K562 (cell line): ENCODE data around the gene IRGQ. TPM values are rescaled to one million over a fixed set of nuclear protein-coding genes. Genes with fewer than 3 reads are reported as not detected.

ENCODE experiments used
- CBX1 ChIP-seq: sonication (generic); IDR thresholded peaks from 2 replicates; pipeline ENCODE4 v1.6.1; 2016; ENCODE audit warnings: antibody characterized with exemption, low read depth, mild to moderate bottlenecking
- CBX8 ChIP-seq: fragments of 200-600 bp; sonication (generic); IDR thresholded peaks from 2 replicates; pipeline ENCODE4 v1.6.1; 2012; ENCODE audit warnings: borderline replicate concordance, mixed run types, low read depth, mild to moderate bottlenecking, moderate library complexity, mixed read lengths, low read length, control low read depth, inconsistent platforms; ENCODE audit not compliant: poor library complexity, severe bottlenecking; ENCODE audit errors: extremely low read depth
- E2F3 ChIP-seq: fragments of 250-450 bp; sonication (Bioruptor Pico); IDR thresholded peaks from 2 replicates; pipeline ENCODE4 v1.4.0; 2020; ENCODE audit warnings: mild to moderate bottlenecking
- MBD2 ChIP-seq: sonication (generic); IDR thresholded peaks from 2 replicates; pipeline ENCODE4 v1.6.1; 2016; ENCODE audit warnings: low read depth, borderline replicate concordance
- POLR2B ChIP-seq: fragments of 450-650 bp; IDR thresholded peaks from 2 replicates; pipeline ENCODE4 v1.6.1; 2018; ENCODE audit warnings: low read depth; ENCODE audit not compliant: partially characterized antibody
- RBM14 ChIP-seq: fragments of 200-400 bp; formaldehyde crosslinking; IDR thresholded peaks from 2 replicates; pipeline ENCODE4 v1.6.1; 2018; ENCODE audit warnings: low read depth, mild to moderate bottlenecking, low read length, moderate library complexity, borderline replicate concordance; ENCODE audit not compliant: insufficient read depth
- RBM25 ChIP-seq: fragments of 200-400 bp; formaldehyde crosslinking; IDR thresholded peaks from 2 replicates; pipeline ENCODE4 v1.6.1; 2018; ENCODE audit warnings: low read length, low read depth, moderate library complexity; ENCODE audit not compliant: severe bottlenecking
- RBM39 ChIP-seq: fragments of 200-400 bp; formaldehyde crosslinking; optimal IDR thresholded peaks from 2 replicates; pipeline ENCODE3; 2018; ENCODE audit warnings: low read depth, low read length
- SMARCA4 ChIP-seq: fragments of 450-650 bp; IDR thresholded peaks from 2 replicates; pipeline ENCODE4 v1.6.1; 2016
- SREBF1 ChIP-seq: fragments of 150-350 bp; IDR thresholded peaks from 2 replicates; pipeline ENCODE4 v1.6.1; 2014; ENCODE audit warnings: antibody characterized with exemption, low read depth, low read length, borderline replicate concordance
- TBP ChIP-seq: optimal IDR thresholded peaks from 2 replicates; pipeline ENCODE3; 2011; ENCODE audit warnings: low read depth, low read length, improper control_type of control experiment
- YY1 ChIP-seq, 3 experiments: IDR thresholded peaks; 2 replicates each; pipeline ENCODE4 v1.6.1; 2011; ENCODE audit warnings: low read length in 2 of 3, mild to moderate bottlenecking in 2 of 3, moderate library complexity in 2 of 3, borderline replicate concordance in 1 of 3, control low read depth in 1 of 3, low read depth in 1 of 3; ENCODE audit not compliant: insufficient read depth in 3 of 3, insufficient replicate concordance in 2 of 3, control insufficient read depth in 1 of 3, insufficient read length in 1 of 3; ENCODE audit errors: extremely low read depth in 1 of 3
- polyA plus RNA-seq, 8 experiments: library from polyadenylated mRNA; depleted of rRNA in 4 of 8; stranded (reverse) in 5 of 8; unstranded in 3 of 8; fragments of >200 nt; fragmentation: Nextera tagmentation in 2 of 8; fragmentation: Illumina TruSeq in 1 of 8; extraction: Ambion mirVana in 2 of 8; extraction: Trizol in 1 of 8; gene quantifications; 2 replicates each; pipeline versions ENCODE4 v1.2.1 to v1.2.3, GENCODE V29; 2011 to 2014; ENCODE audit warnings: inconsistent platforms in 1 of 8, missing spikeins in 1 of 8
- total RNA-seq, 7 experiments: library from RNA; depleted of rRNA in 6 of 7; stranded (reverse); fragments of >200 nt in 6 of 7; fragmentation: Illumina TruSeq in 2 of 7; extraction: Trizol in 2 of 7; gene quantifications; 2 replicates each; pipeline versions ENCODE4 v1.2.1 to v1.2.3, GENCODE V29; 2011 to 2021; ENCODE audit warnings: low replicate concordance in 1 of 7
- TF ChIP-seq, protein P1 (sequence below): fragments of 250-450 bp; sonication (Bioruptor Pico); IDR thresholded peaks from 2 replicates; pipeline ENCODE4 v1.5.0; 2020; ENCODE audit warnings: mild to moderate bottlenecking
- TF ChIP-seq, protein P2 (sequence below): fragments of 450-650 bp; IDR thresholded peaks from 2 replicates; pipeline ENCODE4 v1.6.1; 2016
- TF ChIP-seq, protein P3 (sequence below), 2 experiments: IDR thresholded peaks; 2 replicates each; pipeline ENCODE4 v1.6.1; 2011; ENCODE audit warnings: borderline replicate concordance in 1 of 2, control low read depth in 1 of 2, low read depth in 1 of 2, low read length in 1 of 2, mild to moderate bottlenecking in 1 of 2, mixed read lengths in 1 of 2, moderate library complexity in 1 of 2; ENCODE audit not compliant: insufficient read depth in 1 of 2, insufficient read length in 1 of 2, poor library complexity in 1 of 2, severe bottlenecking in 1 of 2; ENCODE audit errors: extremely low read depth in 1 of 2

IRGQ gene
- total and polyA plus RNA-seq, 9 of the 15 experiments (the other 6 are each of a cell fraction or from before 2014, with no cell fraction given), result 3.5 to 19.2 (median 7.9) TPM

DNA sequence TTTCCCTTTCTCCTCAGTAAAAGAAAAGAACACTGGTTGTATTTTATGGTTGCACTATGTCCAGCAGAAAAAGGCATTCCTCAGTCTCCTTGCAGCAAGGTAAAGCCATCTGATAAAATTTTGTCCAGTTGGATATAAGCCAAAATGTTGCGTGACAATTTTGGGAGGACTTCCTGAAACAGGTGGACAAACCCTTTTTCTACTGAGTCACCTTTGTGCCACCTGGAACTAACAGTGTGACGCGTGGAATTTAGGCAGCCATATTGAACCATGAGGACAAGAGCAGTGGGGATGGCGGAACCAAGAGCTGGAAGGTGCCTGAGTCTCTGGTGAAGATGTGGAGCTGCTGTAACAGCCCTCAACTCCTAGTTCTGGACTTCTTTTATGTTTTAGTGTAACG is 35.6 kb upstream of the IRGQ start (continued):
- TF ChIP-seq, protein P1, sequence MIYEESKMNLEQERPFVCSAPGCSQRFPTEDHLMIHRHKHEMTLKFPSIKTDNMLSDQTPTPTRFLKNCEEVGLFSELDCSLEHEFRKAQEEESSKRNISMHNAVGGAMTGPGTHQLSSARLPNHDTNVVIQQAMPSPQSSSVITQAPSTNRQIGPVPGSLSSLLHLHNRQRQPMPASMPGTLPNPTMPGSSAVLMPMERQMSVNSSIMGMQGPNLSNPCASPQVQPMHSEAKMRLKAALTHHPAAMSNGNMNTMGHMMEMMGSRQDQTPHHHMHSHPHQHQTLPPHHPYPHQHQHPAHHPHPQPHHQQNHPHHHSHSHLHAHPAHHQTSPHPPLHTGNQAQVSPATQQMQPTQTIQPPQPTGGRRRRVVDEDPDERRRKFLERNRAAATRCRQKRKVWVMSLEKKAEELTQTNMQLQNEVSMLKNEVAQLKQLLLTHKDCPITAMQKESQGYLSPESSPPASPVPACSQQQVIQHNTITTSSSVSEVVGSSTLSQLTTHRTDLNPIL (CRISPR knock-in tag), result no peak
- TF ChIP-seq, protein P2, sequence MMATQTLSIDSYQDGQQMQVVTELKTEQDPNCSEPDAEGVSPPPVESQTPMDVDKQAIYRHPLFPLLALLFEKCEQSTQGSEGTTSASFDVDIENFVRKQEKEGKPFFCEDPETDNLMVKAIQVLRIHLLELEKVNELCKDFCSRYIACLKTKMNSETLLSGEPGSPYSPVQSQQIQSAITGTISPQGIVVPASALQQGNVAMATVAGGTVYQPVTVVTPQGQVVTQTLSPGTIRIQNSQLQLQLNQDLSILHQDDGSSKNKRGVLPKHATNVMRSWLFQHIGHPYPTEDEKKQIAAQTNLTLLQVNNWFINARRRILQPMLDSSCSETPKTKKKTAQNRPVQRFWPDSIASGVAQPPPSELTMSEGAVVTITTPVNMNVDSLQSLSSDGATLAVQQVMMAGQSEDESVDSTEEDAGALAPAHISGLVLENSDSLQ, result no peak
- TF ChIP-seq CBX1, result no peak
- TF ChIP-seq POLR2B, result no peak
- TF ChIP-seq TBP, result no peak
- TF ChIP-seq, protein P3, sequence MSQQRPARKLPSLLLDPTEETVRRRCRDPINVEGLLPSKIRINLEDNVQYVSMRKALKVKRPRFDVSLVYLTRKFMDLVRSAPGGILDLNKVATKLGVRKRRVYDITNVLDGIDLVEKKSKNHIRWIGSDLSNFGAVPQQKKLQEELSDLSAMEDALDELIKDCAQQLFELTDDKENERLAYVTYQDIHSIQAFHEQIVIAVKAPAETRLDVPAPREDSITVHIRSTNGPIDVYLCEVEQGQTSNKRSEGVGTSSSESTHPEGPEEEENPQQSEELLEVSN (IDR thresholded peaks at IDR 0.05; ENCODE audit: borderline replicate concordance in 1 of 2, extremely low read depth in 1 of 2, insufficient read depth in 1 of 2, insufficient read length in 1 of 2, low read depth in 1 of 2, low read length in 1 of 2, poor library complexity in 1 of 2, severe bottlenecking in 1 of 2), result peak in 1 of 2 experiments; percentile 34
- TF ChIP-seq SMARCA4, result no peak
- no peak for TF ChIP-seq SREBF1
- no peak for TF ChIP-seq E2F3 (CRISPR knock-in tag)
- TF ChIP-seq RBM39, result no peak
- TF ChIP-seq CBX8, result no peak
- peak; percentile 29 for TF ChIP-seq RBM25
- TF ChIP-seq MBD2, result no peak
- peak in 1 of 3 experiments; percentile 69 for TF ChIP-seq YY1 (IDR thresholded peaks at IDR 0.05; ENCODE audit: borderline replicate concordance in 1 of 3, control insufficient read depth in 1 of 3, extremely low read depth in 1 of 3, insufficient read depth in 3 of 3, insufficient read length in 1 of 3, insufficient replicate concordance in 2 of 3, low read depth in 1 of 3, low read length in 2 of 3)
- no peak for TF ChIP-seq RBM14
